Ascending aorta (tissue), 2 donors: ENCODE measurements around the gene DOCK3. TPM values are rescaled to one million over a fixed set of nuclear protein-coding genes. Genes with fewer than 3 reads are reported as not detected.
"Not testable (repeated sequence)": the region's sequence is repeated elsewhere in the genome, so short reads cannot be mapped to it uniquely, and the experiment has no call there.

Experiments used
- DNase-seq, 2 donors: peaks; one replicate each; pipeline ENCODE4 v3.0.0-alpha.2; 2019; ENCODE audit warnings: low spot score in 2 of 2
- H3K27ac ChIP-seq, 2 donors: fragments of 200-600 bp; sonication (generic); one replicate each; pipeline ENCODE4 v1.5.1; 2016 to 2017; ENCODE audit warnings: mild to moderate bottlenecking in 1 of 2
- H3K27me3 ChIP-seq: fragments of 200-600 bp; sonication (generic); one replicate; pipeline ENCODE4 v1.5.1; 2017
- H3K36me3 ChIP-seq, 2 donors: fragments of 200-600 bp; sonication (generic); one replicate each; pipeline ENCODE4 v1.5.1; 2016
- H3K4me1 ChIP-seq, 2 donors: fragments of 200-600 bp; sonication (generic); one replicate each; pipeline ENCODE4 v1.5.1; 2016 to 2017; ENCODE audit warnings: mild to moderate bottlenecking in 1 of 2
- H3K4me3 ChIP-seq, 2 donors: fragments of 200-600 bp; sonication (generic); one replicate each; pipeline ENCODE4 v1.5.1; 2016 to 2017; ENCODE audit warnings: mild to moderate bottlenecking in 1 of 2
- H3K9me3 ChIP-seq, 2 donors: fragments of 200-600 bp; sonication (generic); one replicate each; pipeline ENCODE4 v1.5.1; 2016
- CTCF ChIP-seq, 3 experiments: fragments of 200-600 bp in 2 of 3; fragments of 450-650 bp in 1 of 3; sonication (generic) in 2 of 3; IDR thresholded peaks; one replicate each; pipeline ENCODE4 v1.5.1; 2016 to 2019; ENCODE audit warnings: antibody characterized with exemption in 3 of 3, mild to moderate bottlenecking in 1 of 3, moderate library complexity in 1 of 3
- intact Hi-C: fragments of 100-400 bp; cut with DNase I; formaldehyde crosslinking; loops from one replicate; pipeline ENCODE4 v1.15.1; 2023
- total RNA-seq: library from RNA; depleted of rRNA; stranded (reverse); fragments of >200 nt; gene quantifications from one replicate; pipeline ENCODE4 v1.1.0, GENCODE V29; 2016

The DOCK3 gene
- total RNA-seq, 1 donor from 2014 or later = 3.9 TPM

- H3K36me3 ChIP-seq = peaks cover 8 to 20% of the 10 kb centered on the region in 2 donors
- TF ChIP-seq CTCF (IDR thresholded peaks at IDR 0.05) = no peak
- peak overlapping the region; percentile 92 to 98 for H3K27ac ChIP-seq
- H3K4me3 ChIP-seq = peak overlapping the region; percentile 92
- no peaks in the 10 kb centered on the region for H3K9me3 ChIP-seq
- intact Hi-C loops = loop anchor here (1.0 to 10.0 kb wide), 6 partner anchors 45 to 817 kb away; partner anchors contain the start of genes HEMK1, PARP3, RRP9 and TEX264
- peaks cover 7 to 34% of the 10 kb centered on the region in 2 donors for H3K4me1 ChIP-seq
- H3K27me3 ChIP-seq = no peaks in the 10 kb centered on the region
- peak in 1 of 2 donors; percentile 58 for DNase-seq
Measured at GRCh38 chr3:51385621-51386091, 710.9 kb downstream of the DOCK3 start.

- H3K9me3 ChIP-seq = no peaks in the 10 kb centered on the region
- peak overlapping the region; percentile 92 to 98 for H3K27ac ChIP-seq
- peak in 1 of 2 donors; percentile 50 for DNase-seq
- TF ChIP-seq CTCF (IDR thresholded peaks at IDR 0.05) = no peak
- intact Hi-C loops = loop anchor here (10.0 kb wide), 1 partner anchor 558 kb away; the partner anchor contains the start of genes PARP3 and RRP9
- H3K4me3 ChIP-seq = peak overlapping the region; percentile 92
- H3K4me1 ChIP-seq = peaks cover 8 to 36% of the 10 kb centered on the region in 2 donors
- peaks cover 8 to 20% of the 10 kb centered on the region in 2 donors for H3K36me3 ChIP-seq
- H3K27me3 ChIP-seq = no peaks in the 10 kb centered on the region
Measured at GRCh38 chr3:51386159-51386851, 711.6 kb downstream of the DOCK3 start.

GRCh38 chr3:51386852-51387229 is 712.1 kb downstream of the DOCK3 start:
- intact Hi-C loops = loop anchor here (10.0 kb wide), 1 partner anchor 558 kb away; the partner anchor contains the start of genes PARP3 and RRP9
- Histone ChIP-seq H3K36me3 (peaks cover 8 to 20% of the 10 kb centered on the region in 2 donors), H3K9me3 (no peaks in the 10 kb centered on the region), H3K4me3 (peak overlapping the region; percentile 92), H3K27ac (peak overlapping the region in 1 of 2 donors; percentile 92), H3K4me1 (peaks cover 8 to 37% of the 10 kb centered on the region in 2 donors), H3K27me3 (no peaks in the 10 kb centered on the region)
- no peak for TF ChIP-seq CTCF (IDR thresholded peaks at IDR 0.05)
- DNase-seq = peak in 1 of 2 donors; percentile 42

GRCh38 chr3:51387281-51387680 is 712.6 kb downstream of the DOCK3 start:
- not testable (repeated sequence) for H3K27me3 ChIP-seq, H3K9me3 ChIP-seq
- DNase-seq = peak in 1 of 2 donors; percentile 49
- Histone ChIP-seq H3K4me3 (peak overlapping the region; percentile 2 to 92), H3K36me3 (peaks cover 8 to 21% of the 10 kb centered on the region in 2 donors), H3K27ac (peak overlapping the region in 1 of 2 donors; percentile 92), H3K4me1 (peaks cover 12 to 42% of the 10 kb centered on the region in 2 donors)
- intact Hi-C loops = loop anchor here (10.0 kb wide), 1 partner anchor 558 kb away; the partner anchor contains the start of genes PARP3 and RRP9

GRCh38 chr3:51388286-51389029 is 713.7 kb downstream of the DOCK3 start:
- intact Hi-C loops = loop anchor here (10.0 kb wide), 1 partner anchor 556 kb away; the partner anchor contains the start of genes PARP3 and RRP9

More at GRCh38 chr3:51388286-51389029, 713.7 kb downstream of the DOCK3 start:
- Histone ChIP-seq H3K27me3 (no peaks in the 10 kb centered on the region), H3K4me1 (peaks cover 16 to 54% of the 10 kb centered on the region in 2 donors), H3K27ac (no peak overlapping the region), H3K36me3 (peaks cover 18 to 32% of the 10 kb centered on the region in 2 donors), H3K4me3 (no peak overlapping the region), H3K9me3 (no peaks in the 10 kb centered on the region)
- TF ChIP-seq CTCF (IDR thresholded peaks at IDR 0.05) = no peak
- DNase-seq = peak in 1 of 2 donors; percentile 56
